Immature natural killer cell (primary cell): ENCODE results near the gene ADPRM. TPM values are rescaled to one million over a fixed set of nuclear protein-coding genes. Genes with fewer than 3 reads are reported as not detected.

Source experiments
- DNase-seq, 3 donors: peaks; one replicate each; pipeline ENCODE4 v3.0.0; 2022; ENCODE audit warnings: mixed read lengths in 1 of 3
- H3K27ac Mint-ChIP-seq, 6 donors: one replicate each; pipeline ENCODE4 v1.8.0; 2020; ENCODE audit warnings: mixed read lengths in 6 of 6, mild to moderate bottlenecking in 5 of 6, inconsistent platforms in 4 of 6, moderate library complexity in 3 of 6
- H3K27me3 Mint-ChIP-seq, 3 donors: one replicate each; pipeline ENCODE4 v1.8.0; 2020 to 2021; ENCODE audit warnings: low read depth in 3 of 3, mild to moderate bottlenecking in 3 of 3, mixed read lengths in 3 of 3, moderate library complexity in 3 of 3, inconsistent platforms in 1 of 3
- H3K36me3 Mint-ChIP-seq, 3 donors: one replicate each; pipeline ENCODE4 v1.8.0; 2020; ENCODE audit warnings: mixed read lengths in 3 of 3, inconsistent platforms in 2 of 3, mild to moderate bottlenecking in 2 of 3
- H3K4me1 Mint-ChIP-seq, 2 donors: one replicate each; pipeline ENCODE4 v1.8.0; 2020; ENCODE audit warnings: inconsistent platforms in 2 of 2, mild to moderate bottlenecking in 2 of 2, mixed read lengths in 2 of 2, moderate library complexity in 1 of 2
- H3K4me3 Mint-ChIP-seq, 5 donors: one replicate each; pipeline ENCODE4 v1.8.0; 2020; ENCODE audit warnings: mild to moderate bottlenecking in 5 of 5, mixed read lengths in 5 of 5, inconsistent platforms in 3 of 5, moderate library complexity in 3 of 5
- H3K9me3 Mint-ChIP-seq, 6 donors: one replicate each; pipeline ENCODE4 v1.8.0; 2020; ENCODE audit warnings: mild to moderate bottlenecking in 6 of 6, mixed read lengths in 6 of 6, inconsistent platforms in 4 of 6, moderate library complexity in 3 of 6
- polyA plus RNA-seq, 3 donors: library from polyadenylated mRNA; unstranded; fragments of 300-500 nt; fragmentation: Illumina TruSeq; gene quantifications; one replicate each; pipeline ENCODE4 v1.2.3, GENCODE V29; 2021

Gene ADPRM, protein sequence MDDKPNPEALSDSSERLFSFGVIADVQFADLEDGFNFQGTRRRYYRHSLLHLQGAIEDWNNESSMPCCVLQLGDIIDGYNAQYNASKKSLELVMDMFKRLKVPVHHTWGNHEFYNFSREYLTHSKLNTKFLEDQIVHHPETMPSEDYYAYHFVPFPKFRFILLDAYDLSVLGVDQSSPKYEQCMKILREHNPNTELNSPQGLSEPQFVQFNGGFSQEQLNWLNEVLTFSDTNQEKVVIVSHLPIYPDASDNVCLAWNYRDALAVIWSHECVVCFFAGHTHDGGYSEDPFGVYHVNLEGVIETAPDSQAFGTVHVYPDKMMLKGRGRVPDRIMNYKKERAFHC
- 10 to 100 TPM; 12.7 to 18.4 (median 12.7) TPM for polyA plus RNA-seq

DNA sequence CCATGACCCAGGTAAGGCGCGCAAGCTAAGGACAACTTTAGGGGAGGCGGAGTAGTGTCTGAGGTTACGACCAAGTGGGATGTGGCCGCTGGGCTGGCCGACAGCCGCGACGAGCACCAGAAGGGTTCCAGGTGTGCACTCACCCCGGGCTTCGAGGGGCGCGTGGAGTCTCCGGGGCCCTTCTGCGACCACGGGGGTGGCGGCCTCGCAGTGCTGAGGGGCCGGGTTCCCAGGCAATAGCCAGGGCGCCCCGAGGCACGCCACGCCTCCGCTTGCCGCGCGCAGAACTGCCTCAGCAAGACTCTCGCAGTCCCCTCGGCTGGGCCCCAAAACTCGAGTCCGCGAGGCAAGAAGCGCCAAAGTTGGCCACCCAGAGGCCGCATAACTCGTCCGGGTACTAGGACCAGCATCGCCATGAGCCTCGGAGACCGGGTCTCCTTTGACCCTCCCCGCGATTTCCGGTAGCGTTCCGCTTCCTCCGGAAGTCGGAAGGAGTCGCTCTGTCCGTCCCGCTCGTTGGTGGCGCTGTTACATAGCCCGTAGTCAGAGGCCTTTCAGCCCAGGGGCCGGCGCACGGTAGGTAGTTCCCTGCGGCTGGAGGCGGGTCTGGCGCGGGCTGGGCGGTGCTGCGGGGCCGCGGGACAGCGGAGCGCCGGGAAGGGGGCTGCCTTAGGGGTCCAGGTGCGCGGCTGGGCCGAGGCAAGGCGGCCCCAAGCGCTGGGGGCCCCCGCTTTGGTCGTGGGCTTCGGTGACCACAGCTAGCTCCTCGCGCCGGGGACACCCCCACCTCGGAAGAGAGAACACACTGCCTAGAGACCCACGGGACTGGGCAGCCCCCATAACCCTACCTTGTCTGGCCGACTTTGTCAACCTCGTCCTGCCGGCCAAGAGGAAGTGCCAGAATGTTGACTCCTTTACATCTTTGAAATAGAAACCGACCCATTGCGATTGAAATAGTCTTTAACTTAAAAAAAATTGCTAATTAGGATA is at the start of gene ADPRM, which contains the start of gene SCO1:
Gene ADPRM, plus strand, starts transcription at position 503 of the 990 bp plus-strand sequence. CDS start 7,333 bp downstream, outside the sequence.
Gene SCO1, minus strand, starts transcription at position 442 of the 990 bp plus-strand sequence. Its CDS starts 26 bp downstream, at position 416.
- H3K4me3 Mint-ChIP-seq, result peak within 1 kb of the TSS; percentile 92 to 99 (median 95)
- H3K27me3 Mint-ChIP-seq, result peaks cover 0 to 3% (median 1%) of the 10 kb centered on the region in 3 donors
- H3K9me3 Mint-ChIP-seq, result no peaks in the 10 kb centered on the region
- peak within 1 kb of the TSS; percentile 92 to 97 (median 95) for H3K27ac Mint-ChIP-seq
- DNase-seq, result peak; percentile 88 to 90 (median 88)
- peaks cover 39 to 70% of the 10 kb centered on the region in 2 donors for H3K4me1 Mint-ChIP-seq
- H3K36me3 Mint-ChIP-seq, result peaks cover 8 to 22% (median 14%) of the 10 kb centered on the region in 3 donors

DNA sequence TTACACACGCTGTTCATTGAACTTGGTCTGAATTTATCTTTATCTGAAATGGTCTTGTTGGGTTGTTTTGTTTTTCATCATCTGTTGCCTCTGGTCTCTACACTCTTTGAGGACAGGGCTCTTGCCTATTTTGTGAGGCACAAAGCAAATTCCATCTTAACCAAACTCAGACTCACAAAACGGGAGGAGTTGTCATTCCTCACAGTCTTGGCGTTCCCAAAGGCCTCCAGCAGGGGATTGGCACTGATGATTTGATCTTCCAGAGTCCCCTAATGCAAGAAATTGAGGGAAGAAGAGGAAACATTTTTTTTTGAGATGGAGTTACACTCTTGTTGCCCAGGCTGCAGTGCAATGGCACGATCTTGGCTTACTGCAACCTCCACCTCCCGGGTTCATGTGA is 49.0 kb upstream of the ADPRM start:
- Mint-ChIP-seq H3K4me3 (no peak overlapping the region), H3K27ac (peak overlapping the region in 2 of 6 donors; percentile 29 to 33), H3K27me3 (peaks cover 2 to 6% (median 4%) of the 10 kb centered on the region in 3 donors), H3K9me3 (peaks cover 0 to 1% (median 0%) of the 10 kb centered on the region in 6 donors), H3K4me1 (peaks cover 10 to 31% of the 10 kb centered on the region in 2 donors), H3K36me3 (peaks cover 4 to 9% (median 8%) of the 10 kb centered on the region in 3 donors)
- no peak for DNase-seq

- Mint-ChIP-seq H3K9me3 (peaks cover 0 to 1% (median 0%) of the 10 kb centered on the region in 6 donors), H3K27ac (peak overlapping the region in 4 of 6 donors; percentile 3 to 94 (median 48)), H3K36me3 (peaks cover 3 to 9% (median 7%) of the 10 kb centered on the region in 3 donors), H3K4me1 (peaks cover 11 to 37% of the 10 kb centered on the region in 2 donors), H3K27me3 (peaks cover 2 to 9% (median 4%) of the 10 kb centered on the region in 3 donors), H3K4me3 (peak overlapping the region in 1 of 5 donors; percentile 56)
- no peak for DNase-seq
Measured at GRCh38 chr17:10648956-10649355, 48.4 kb upstream of the ADPRM start.

- H3K27ac Mint-ChIP-seq, result peak overlapping the region; percentile 3 to 94 (median 62)
- H3K4me3 Mint-ChIP-seq, result peak overlapping the region in 3 of 5 donors; percentile 48 to 77 (median 56)
Measured at GRCh38 chr17:10649602-10650001, 47.8 kb upstream of the ADPRM start.

DNA sequence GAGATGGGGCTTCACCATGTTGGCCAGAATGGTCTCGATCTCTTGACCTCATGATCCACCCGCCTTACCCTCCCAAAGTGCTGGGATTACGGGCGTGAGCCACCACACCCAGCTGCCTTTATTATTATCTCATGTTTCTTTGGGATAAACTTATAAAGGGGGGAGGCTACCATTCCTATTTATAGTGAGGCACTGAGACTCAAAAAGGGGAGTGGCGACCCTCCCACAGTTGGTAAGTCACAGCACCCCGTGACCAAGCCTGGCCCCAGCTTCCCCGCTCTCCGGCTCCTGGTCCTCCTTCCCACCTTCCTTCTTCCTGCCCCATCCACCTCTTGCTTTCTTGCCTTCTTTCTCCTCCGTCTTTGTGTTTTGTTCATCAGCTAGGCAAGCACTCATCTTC is 45.5 kb upstream of the ADPRM start:
- no peak for DNase-seq
- Mint-ChIP-seq H3K36me3 (no peaks in the 10 kb centered on the region), H3K27me3 (peaks cover 2 to 17% (median 3%) of the 10 kb centered on the region in 3 donors), H3K9me3 (peaks cover 0 to 1% (median 0%) of the 10 kb centered on the region in 6 donors), H3K27ac (peak overlapping the region in 2 of 6 donors; percentile 7 to 34), H3K4me1 (peaks cover 11 to 41% of the 10 kb centered on the region in 2 donors), H3K4me3 (no peak overlapping the region)

More at GRCh38 chr17:10649602-10650001, 47.8 kb upstream of the ADPRM start:
- peak; percentile 24 to 48 (median 28) for DNase-seq
- peaks cover 0 to 3% (median under 1%) of the 10 kb centered on the region in 3 donors for H3K36me3 Mint-ChIP-seq
- H3K9me3 Mint-ChIP-seq, result peaks cover 0 to 1% (median 0%) of the 10 kb centered on the region in 6 donors
- H3K4me1 Mint-ChIP-seq, result peaks cover 11 to 41% of the 10 kb centered on the region in 2 donors
- peaks cover 3 to 12% (median 4%) of the 10 kb centered on the region in 3 donors for H3K27me3 Mint-ChIP-seq

DNA sequence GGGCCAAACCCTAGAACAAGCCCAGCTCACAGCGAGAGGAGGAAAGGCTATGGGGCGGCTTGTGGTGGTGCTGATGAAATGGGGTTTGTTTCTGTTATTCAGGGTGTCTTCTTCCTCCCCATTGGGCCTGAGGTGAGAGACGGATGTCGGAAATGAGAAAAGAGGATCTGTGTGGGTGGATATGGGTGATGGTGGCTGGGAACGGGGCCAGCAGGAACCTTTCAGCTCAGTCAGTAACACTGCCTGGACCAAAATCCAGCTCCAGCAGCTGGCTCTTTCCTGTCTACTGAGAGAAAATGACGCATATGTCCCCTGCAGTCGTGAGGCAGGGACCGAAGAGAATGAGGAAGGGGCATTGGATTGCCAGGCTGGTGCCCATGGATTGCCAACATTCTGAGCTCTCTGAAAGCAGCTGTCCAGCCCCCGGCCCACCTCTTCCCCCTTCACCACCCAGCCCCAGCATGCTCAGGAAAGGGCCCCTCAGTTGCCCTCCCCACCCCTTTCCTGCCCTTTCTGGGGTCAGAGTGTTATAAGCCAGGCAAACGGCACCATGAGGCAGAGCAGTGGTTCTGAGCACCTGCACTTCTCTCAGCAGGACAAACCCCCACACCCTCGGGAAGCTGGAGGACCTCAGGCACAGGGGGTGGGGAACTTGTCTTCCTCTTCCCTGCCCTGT is 44.3 kb upstream of the ADPRM start:
- H3K4me3 Mint-ChIP-seq, result peak overlapping the region in 4 of 5 donors; percentile 31 to 69 (median 56)
- DNase-seq, result peak; percentile 12 to 40 (median 25)
- peak overlapping the region in 4 of 6 donors; percentile 19 to 85 (median 78) for H3K27ac Mint-ChIP-seq
- peaks cover 2 to 17% (median 3%) of the 10 kb centered on the region in 3 donors for H3K27me3 Mint-ChIP-seq
- no peaks in the 10 kb centered on the region for H3K36me3 Mint-ChIP-seq
- H3K4me1 Mint-ChIP-seq, result peaks cover 11 to 41% of the 10 kb centered on the region in 2 donors
- peaks cover 0 to 1% (median 0%) of the 10 kb centered on the region in 6 donors for H3K9me3 Mint-ChIP-seq

DNA sequence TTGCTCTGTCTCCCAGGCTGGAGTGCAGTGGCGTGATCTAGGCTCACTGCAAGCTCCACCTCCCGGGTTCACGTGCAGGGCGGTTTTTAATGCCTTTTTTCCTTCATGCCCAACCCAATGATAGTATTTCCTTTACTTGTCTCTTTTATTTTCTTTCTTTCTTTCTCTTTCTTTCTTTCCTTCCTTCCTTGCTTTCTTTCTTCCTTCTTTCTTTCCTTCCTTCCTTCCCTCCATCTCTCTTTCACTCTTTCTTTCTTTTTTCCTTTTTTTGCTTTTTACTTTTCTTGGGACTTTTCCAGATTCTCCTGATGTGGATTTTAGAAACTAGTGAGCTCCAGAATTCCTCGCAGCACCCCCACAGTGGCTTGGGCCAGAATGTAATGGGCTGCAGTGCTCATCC is 43.4 kb upstream of the ADPRM start:
- H3K36me3 Mint-ChIP-seq, result peaks cover 0 to under 1% (median 0%) of the 10 kb centered on the region in 3 donors
- peak overlapping the region in 1 of 5 donors; percentile 58 for H3K4me3 Mint-ChIP-seq
- peaks cover 0 to 1% (median 0%) of the 10 kb centered on the region in 6 donors for H3K9me3 Mint-ChIP-seq
- no peak for DNase-seq
- peak overlapping the region in 2 of 6 donors; percentile 19 to 85 for H3K27ac Mint-ChIP-seq
- H3K27me3 Mint-ChIP-seq, result peaks cover 2 to 17% (median 3%) of the 10 kb centered on the region in 3 donors
- peaks cover 11 to 38% of the 10 kb centered on the region in 2 donors for H3K4me1 Mint-ChIP-seq

DNA sequence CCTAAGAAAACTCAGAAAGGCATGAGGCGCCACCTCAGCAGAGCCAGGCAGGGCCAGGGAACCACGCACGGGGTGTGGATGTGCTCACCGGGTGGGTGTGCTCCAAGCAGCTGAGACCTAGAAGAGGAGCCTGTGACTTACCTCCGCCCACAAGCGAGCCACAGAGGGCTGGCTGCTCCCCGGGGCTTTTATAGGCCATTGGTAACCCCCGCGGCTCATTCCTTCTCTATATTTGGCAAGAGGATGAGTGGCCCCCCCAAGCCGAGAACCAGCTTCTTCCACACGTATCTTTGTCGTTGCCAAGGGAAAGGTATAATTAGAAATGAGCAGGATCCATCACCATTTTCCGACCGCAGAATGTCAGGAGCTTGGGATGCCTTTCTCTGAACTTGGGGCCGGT is 40.2 kb upstream of the ADPRM start, which contains the start of gene MYH3:
Gene MYH3, minus strand, starts transcription at position 162 of the 400 bp plus-strand sequence. CDS start 2,245 bp downstream, outside the sequence.
- Mint-ChIP-seq H3K4me1 (peaks cover 6 to 20% of the 10 kb centered on the region in 2 donors), H3K27me3 (peaks cover 0 to 17% (median 1%) of the 10 kb centered on the region in 3 donors), H3K9me3 (no peaks in the 10 kb centered on the region), H3K36me3 (peaks cover 6 to 10% (median 8%) of the 10 kb centered on the region in 3 donors), H3K27ac (peak within 1 kb of the TSS in 1 of 6 donors; percentile 17), H3K4me3 (no peak within 1 kb of the TSS)
- DNase-seq, result no peak

GRCh38 chr17:10657879-10658278 is 39.5 kb upstream of the ADPRM start:
- H3K36me3 Mint-ChIP-seq, result peaks cover 6 to 15% (median 8%) of the 10 kb centered on the region in 3 donors
- peaks cover 0 to 14% (median 1%) of the 10 kb centered on the region in 3 donors for H3K27me3 Mint-ChIP-seq
- DNase-seq, result no peak
- no peak overlapping the region for H3K27ac Mint-ChIP-seq
- H3K4me1 Mint-ChIP-seq, result peaks cover 4 to 14% of the 10 kb centered on the region in 2 donors
- H3K4me3 Mint-ChIP-seq, result no peak overlapping the region
- no peaks in the 10 kb centered on the region for H3K9me3 Mint-ChIP-seq

DNA sequence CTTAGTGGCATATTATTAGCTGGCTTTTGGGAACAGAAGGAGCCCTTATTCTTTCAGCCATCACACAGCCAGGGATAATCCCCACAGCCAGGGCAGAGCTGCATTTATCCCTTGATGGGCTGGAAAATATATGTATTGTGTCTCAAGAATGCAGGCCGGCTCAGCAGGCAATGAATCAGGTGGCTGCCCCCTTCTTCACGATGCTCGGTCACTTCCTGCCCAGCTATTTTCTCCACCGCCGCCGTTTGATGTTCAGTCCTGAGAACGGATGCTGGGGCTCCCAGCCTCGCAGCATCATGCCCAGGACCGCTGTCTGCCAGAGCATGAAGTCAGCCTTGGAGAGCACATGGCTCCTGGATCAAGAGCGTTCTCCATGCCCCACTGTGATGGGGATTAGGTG is 36.0 kb upstream of the ADPRM start:
- Mint-ChIP-seq H3K4me3 (no peak overlapping the region), H3K9me3 (no peaks in the 10 kb centered on the region), H3K27me3 (no peaks in the 10 kb centered on the region), H3K27ac (no peak overlapping the region), H3K4me1 (no peaks in the 10 kb centered on the region), H3K36me3 (peaks cover 12 to 20% (median 18%) of the 10 kb centered on the region in 3 donors)
- DNase-seq, result no peak

- peaks cover 12 to 24% (median 20%) of the 10 kb centered on the region in 3 donors for H3K36me3 Mint-ChIP-seq
- H3K27me3 Mint-ChIP-seq, result no peaks in the 10 kb centered on the region
- H3K4me1 Mint-ChIP-seq, result no peaks in the 10 kb centered on the region
- H3K4me3 Mint-ChIP-seq, result peak overlapping the region in 1 of 5 donors; percentile 9
- H3K27ac Mint-ChIP-seq, result no peak overlapping the region
- no peak for DNase-seq
- H3K9me3 Mint-ChIP-seq, result no peaks in the 10 kb centered on the region
Measured at GRCh38 chr17:10663231-10663630, 34.2 kb upstream of the ADPRM start.

- no peak overlapping the region for H3K4me3 Mint-ChIP-seq
- peaks cover 6 to 20% (median 14%) of the 10 kb centered on the region in 3 donors for H3K36me3 Mint-ChIP-seq
Measured at GRCh38 chr17:10664571-10664970, 32.8 kb upstream of the ADPRM start.

More at GRCh38 chr17:10664571-10664970, 32.8 kb upstream of the ADPRM start:
- no peak for DNase-seq
- Mint-ChIP-seq H3K9me3 (no peaks in the 10 kb centered on the region), H3K27ac (no peak overlapping the region), H3K27me3 (no peaks in the 10 kb centered on the region), H3K4me1 (no peaks in the 10 kb centered on the region)
